Activated CD4-positive, alpha-beta T cell treated with anti-CD3 and anti-CD28 coated beads, Interleukin-2, amount 10 ng/mL, durations not matched to agents 7 days and 5 days (primary cell): ENCODE measurements around the gene MEN1. TPM values are rescaled to one million over a fixed set of nuclear protein-coding genes. Genes with fewer than 3 reads are reported as not detected.
"Not testable (repeated sequence)": the region's sequence is repeated elsewhere in the genome, so short reads cannot be mapped to it uniquely, and the experiment has no call there.

Source experiments
- CTCF ChIA-PET: fragments of 350-600 bp; sonication (Branson Sonifier 250); formaldehyde crosslinking; loops from one replicate; lab custom pipeline; 2021; ENCODE audit warnings: antibody characterized with exemption; lab: Charles Lee
- POLR2A ChIA-PET: fragments of 350-600 bp; sonication (Branson Sonifier 250); formaldehyde crosslinking; loops from one replicate; lab custom pipeline; 2021; ENCODE audit warnings: antibody characterized with exemption; lab: Charles Lee
- DNase-seq: peaks from one replicate; pipeline ENCODE4 v3.0.0-alpha.2; 2020
- H3K27ac Mint-ChIP-seq: one replicate; pipeline ENCODE4 v1.8.0; 2021; ENCODE audit warnings: mild to moderate bottlenecking, moderate library complexity, mixed read lengths
- H3K27me3 Mint-ChIP-seq: one replicate; pipeline ENCODE4 v1.8.0; 2021; ENCODE audit warnings: mixed read lengths
- H3K36me3 Mint-ChIP-seq: one replicate; pipeline ENCODE4 v1.8.0; 2021; ENCODE audit warnings: low read depth, mixed read lengths
- H3K4me1 Mint-ChIP-seq: one replicate; pipeline ENCODE4 v1.8.0; 2021; ENCODE audit warnings: mixed read lengths
- H3K4me3 Mint-ChIP-seq: one replicate; pipeline ENCODE4 v1.8.0; 2021; ENCODE audit warnings: mild to moderate bottlenecking, moderate library complexity, mixed read lengths
- H3K9me3 Mint-ChIP-seq: one replicate; pipeline ENCODE4 v1.8.0; 2021; ENCODE audit warnings: mixed read lengths
- total RNA-seq, 2 experiments: library from RNA; stranded (reverse); gene quantifications; one replicate each; pipeline ENCODE4 v1.2.3, GENCODE V29; 2021

The MEN1 gene
- total RNA-seq, 2 experiments from 2014 or later, result 35.1 to 38.7 TPM

- no peaks in the 10 kb centered on the region for H3K9me3 Mint-ChIP-seq
- no peak for DNase-seq
- H3K4me3 Mint-ChIP-seq, result no peak overlapping the region
- no peaks in the 10 kb centered on the region for H3K4me1 Mint-ChIP-seq
- ChIA-PET POLR2A (no interaction called here), CTCF (interaction anchor here (1.1 to 1.3 kb wide), 2 partner anchors 12 to 21 kb away, joined by 3 read pairs; partner anchors contain the start of gene CDC42BPG)
- H3K27ac Mint-ChIP-seq, result peak overlapping the region; percentile 41
- H3K27me3 Mint-ChIP-seq, result no peaks in the 10 kb centered on the region
- H3K36me3 Mint-ChIP-seq, result no peaks in the 10 kb centered on the region
Measured at GRCh38 chr11:64823568-64824119, 13.3 kb upstream of the MEN1 start.

GRCh38 chr11:64817476-64817875 lies 7.1 kb upstream of the MEN1 start:
- no peak overlapping the region for H3K4me3 Mint-ChIP-seq
- no peaks in the 10 kb centered on the region for H3K36me3 Mint-ChIP-seq
- DNase-seq, result no peak
- H3K27me3 Mint-ChIP-seq, result no peaks in the 10 kb centered on the region
- H3K4me1 Mint-ChIP-seq, result no peaks in the 10 kb centered on the region
- CTCF ChIA-PET, result interaction anchor here (0.6 to 1.0 kb wide), 2 partner anchors 17 to 256 kb away, joined by 3 read pairs; no protein-coding TSS in a partner anchor
- no peaks in the 10 kb centered on the region for H3K9me3 Mint-ChIP-seq
- POLR2A ChIA-PET, result no interaction called here
- H3K27ac Mint-ChIP-seq, result no peak overlapping the region

- H3K27ac Mint-ChIP-seq, H3K9me3 Mint-ChIP-seq, H3K36me3 Mint-ChIP-seq, H3K27me3 Mint-ChIP-seq, H3K4me1 Mint-ChIP-seq, CTCF ChIA-PET, DNase-seq, POLR2A ChIA-PET, H3K4me3 Mint-ChIP-seq: not testable (repeated sequence)
Measured at GRCh38 chr11:64815433-64815832, 5.1 kb upstream of the MEN1 start.

GRCh38 chr11:64814712-64815187 lies 4.4 kb upstream of the MEN1 start:
- ChIA-PET POLR2A (no interaction called here), CTCF (no interaction called here)
- Mint-ChIP-seq H3K36me3 (no peaks in the 10 kb centered on the region), H3K9me3 (no peaks in the 10 kb centered on the region), H3K27me3 (no peaks in the 10 kb centered on the region), H3K4me1 (peaks cover 11% of the 10 kb centered on the region), H3K4me3 (no peak overlapping the region), H3K27ac (no peak overlapping the region)
- DNase-seq, result no peak

GRCh38 chr11:64813826-64814225 lies 3.5 kb upstream of the MEN1 start:
- H3K4me1 Mint-ChIP-seq, result peaks cover 18% of the 10 kb centered on the region
- ChIA-PET CTCF (interaction anchor here (0.6 to 0.7 kb wide), 2 partner anchors 13 to 478 kb away, joined by 3 read pairs; no protein-coding TSS in a partner anchor), POLR2A (no interaction called here)
- no peak for DNase-seq
- no peaks in the 10 kb centered on the region for H3K27me3 Mint-ChIP-seq
- H3K9me3 Mint-ChIP-seq, result no peaks in the 10 kb centered on the region
- H3K36me3 Mint-ChIP-seq, result peaks cover 4% of the 10 kb centered on the region
- H3K27ac Mint-ChIP-seq, result no peak overlapping the region
- no peak overlapping the region for H3K4me3 Mint-ChIP-seq

GRCh38 chr11:64810891-64811272 lies 531 bp upstream of the MEN1 start:
- Mint-ChIP-seq H3K9me3 (no peaks in the 10 kb centered on the region), H3K4me3 (peak overlapping the region; percentile 96), H3K27me3 (no peaks in the 10 kb centered on the region), H3K27ac (peak overlapping the region; percentile 94), H3K4me1 (peaks cover 25% of the 10 kb centered on the region), H3K36me3 (peaks cover 18% of the 10 kb centered on the region)
- peak; percentile 76 for DNase-seq
- CTCF ChIA-PET, result interaction anchor here (0.6 to 1.8 kb wide), 7 partner anchors 10 to 267 kb away, joined by 3 to 9 read pairs (median 3); partner anchors contain the start of gene CDC42BPG
- POLR2A ChIA-PET, result interaction anchor here (0.8 to 1.0 kb wide), 2 partner anchors 32 to 694 kb away, joined by 3 to 4 read pairs; no protein-coding TSS in a partner anchor

GRCh38 chr11:64809781-64810241 lies 540 bp downstream of the MEN1 start:
- POLR2A ChIA-PET, result no interaction called here
- H3K4me1 Mint-ChIP-seq, result peaks cover 25% of the 10 kb centered on the region
- H3K27ac Mint-ChIP-seq, result peak overlapping the region; percentile 94
- peaks cover 27% of the 10 kb centered on the region for H3K36me3 Mint-ChIP-seq
- CTCF ChIA-PET, result interaction anchor here (1.0 to 1.8 kb wide), 2 partner anchors 34 to 42 kb away, joined by 3 to 9 read pairs; partner anchors contain the start of gene CDC42BPG
- peak overlapping the region; percentile 96 for H3K4me3 Mint-ChIP-seq
- no peaks in the 10 kb centered on the region for H3K9me3 Mint-ChIP-seq
- DNase-seq, result peak; percentile 14
- no peaks in the 10 kb centered on the region for H3K27me3 Mint-ChIP-seq

- no peaks in the 10 kb centered on the region for H3K27me3 Mint-ChIP-seq
- peaks cover 44% of the 10 kb centered on the region for H3K4me1 Mint-ChIP-seq
- DNase-seq, result no peak
- ChIA-PET CTCF (interaction anchor here (0.6 kb wide), 1 partner anchor 219 kb away, joined by 3 read pairs; no protein-coding TSS in a partner anchor), POLR2A (no interaction called here)
- H3K4me3 Mint-ChIP-seq, result no peak overlapping the region
- H3K9me3 Mint-ChIP-seq, result no peaks in the 10 kb centered on the region
- no peak overlapping the region for H3K27ac Mint-ChIP-seq
- peaks cover 35% of the 10 kb centered on the region for H3K36me3 Mint-ChIP-seq
Measured at GRCh38 chr11:64805481-64805880, 4.9 kb downstream of the MEN1 start.

- DNase-seq, result no peak
- H3K4me3 Mint-ChIP-seq, result peak overlapping the region; percentile 80
- H3K9me3 Mint-ChIP-seq, result no peaks in the 10 kb centered on the region
- peak overlapping the region; percentile 87 for H3K27ac Mint-ChIP-seq
- H3K36me3 Mint-ChIP-seq, result peaks cover 40% of the 10 kb centered on the region
- CTCF ChIA-PET, result interaction anchor here (0.6 to 2.2 kb wide), 2 partner anchors 40 to 220 kb away, joined by 3 to 7 read pairs; partner anchors contain the start of gene CDC42BPG
- H3K27me3 Mint-ChIP-seq, result no peaks in the 10 kb centered on the region
- peaks cover 39% of the 10 kb centered on the region for H3K4me1 Mint-ChIP-seq
- POLR2A ChIA-PET, result no interaction called here
Measured at GRCh38 chr11:64804346-64805210, 5.8 kb downstream of the MEN1 start.

GRCh38 chr11:64803846-64804345 lies 6.5 kb downstream of the MEN1 start:
- peaks cover 43% of the 10 kb centered on the region for H3K36me3 Mint-ChIP-seq
- DNase-seq, result no peak
- H3K4me1 Mint-ChIP-seq, result peaks cover 36% of the 10 kb centered on the region
- H3K4me3 Mint-ChIP-seq, result peak overlapping the region; percentile 80
- peak overlapping the region; percentile 87 for H3K27ac Mint-ChIP-seq
- no peaks in the 10 kb centered on the region for H3K27me3 Mint-ChIP-seq
- ChIA-PET POLR2A (no interaction called here), CTCF (interaction anchor here (2.2 kb wide), 1 partner anchor 40 kb away, joined by 7 read pairs; the partner anchor contains the start of gene CDC42BPG)
- no peaks in the 10 kb centered on the region for H3K9me3 Mint-ChIP-seq

GRCh38 chr11:64803158-64803845 lies 7.0 kb downstream of the MEN1 start, which contains the start of gene MAP4K2:
TSS of gene MAP4K2 (minus strand) at chr11:64803214. CDS start at chr11:64803149, 65 bp downstream.
- peaks cover 46% of the 10 kb centered on the region for H3K36me3 Mint-ChIP-seq
- peaks cover 37% of the 10 kb centered on the region for H3K4me1 Mint-ChIP-seq
- peak within 1 kb of the TSS; percentile 87 for H3K27ac Mint-ChIP-seq
- POLR2A ChIA-PET, result no interaction called here
- no peaks in the 10 kb centered on the region for H3K9me3 Mint-ChIP-seq
- no peaks in the 10 kb centered on the region for H3K27me3 Mint-ChIP-seq
- DNase-seq, result peak; percentile 84
- H3K4me3 Mint-ChIP-seq, result peak within 1 kb of the TSS; percentile 80
- CTCF ChIA-PET, result interaction anchor here (1.0 to 2.2 kb wide), 2 partner anchors 9 to 41 kb away, joined by 3 to 7 read pairs; partner anchors contain the start of gene CDC42BPG
